HG03442 (cell line): ENCODE data around the gene RIPPLY3.
"Not testable (repeated sequence)": the region's sequence is repeated elsewhere in the genome, so short reads cannot be mapped to it uniquely, and the experiment has no call there.

Experiments
- ATAC-seq: cut with Tn5 transposase; IDR thresholded peaks from one replicate; pipeline ENCODE4 v1.9.1; 2021; ENCODE audit warnings: mild to moderate bottlenecking, moderate library complexity; ENCODE audit not compliant: unreplicated experiment

Gene RIPPLY3

GRCh38 chr21:37008724-37009123, 2.2 kb downstream of the RIPPLY3 start:
- ATAC-seq, result no peak

GRCh38 chr21:37009740-37010341, 3.3 kb downstream of the RIPPLY3 start:
- peak; percentile 86 for ATAC-seq

- ATAC-seq, result no peak
Measured at GRCh38 chr21:37017951-37018679, 11.6 kb downstream of the RIPPLY3 start.

GRCh38 chr21:37026499-37026898, 20.0 kb downstream of the RIPPLY3 start:
- ATAC-seq, result no peak

GRCh38 chr21:37028570-37028969, 22.1 kb downstream of the RIPPLY3 start:
- no peak for ATAC-seq

- ATAC-seq, result no peak
Measured at GRCh38 chr21:37030864-37031263, 24.4 kb downstream of the RIPPLY3 start.

- ATAC-seq, result no peak
Measured at GRCh38 chr21:37032293-37032692, 25.8 kb downstream of the RIPPLY3 start.

- no peak for ATAC-seq
Measured at GRCh38 chr21:37032877-37033471, 26.5 kb downstream of the RIPPLY3 start.

- ATAC-seq, result not testable (repeated sequence)
Measured at GRCh38 chr21:37034394-37034793, 27.9 kb downstream of the RIPPLY3 start.

GRCh38 chr21:37036177-37036576, 29.7 kb downstream of the RIPPLY3 start:
- ATAC-seq, result no peak

- no peak for ATAC-seq
Measured at GRCh38 chr21:37039411-37040075, 33.0 kb downstream of the RIPPLY3 start.

GRCh38 chr21:37040212-37040611, 33.7 kb downstream of the RIPPLY3 start:
- no peak for ATAC-seq

- no peak for ATAC-seq
Measured at GRCh38 chr21:37041706-37042271, 35.3 kb downstream of the RIPPLY3 start.

GRCh38 chr21:37043818-37044217, 37.3 kb downstream of the RIPPLY3 start:
- ATAC-seq, result no peak

GRCh38 chr21:37044643-37045042, 38.1 kb downstream of the RIPPLY3 start:
- no peak for ATAC-seq

- ATAC-seq, result no peak
Measured at GRCh38 chr21:37045149-37045548, 38.6 kb downstream of the RIPPLY3 start.

- ATAC-seq, result no peak
Measured at GRCh38 chr21:37045556-37045955, 39.1 kb downstream of the RIPPLY3 start.

- no peak for ATAC-seq
Measured at GRCh38 chr21:37047079-37047478, 40.6 kb downstream of the RIPPLY3 start.

- not testable (repeated sequence) for ATAC-seq
Measured at GRCh38 chr21:37049741-37050140, 43.2 kb downstream of the RIPPLY3 start.

GRCh38 chr21:37055271-37055855, 48.9 kb downstream of the RIPPLY3 start:
- ATAC-seq, result no peak

GRCh38 chr21:37057614-37058013, 51.1 kb downstream of the RIPPLY3 start:
- no peak for ATAC-seq
